ENCODE data around the gene PDK3.

- TF ChIP-seq CTCF (conservative IDR thresholded peaks at IDR 0.05) (no peak), ZFX (IDR thresholded peaks at IDR 0.05) (no peak)
These were observed 43.3 kb downstream of the PDK3 start for GRCh38 chrX:24508375-24508774.
